Measurements from ENCODE around the gene IFIT1B. TPM values are rescaled to one million over a fixed set of nuclear protein-coding genes. Genes with fewer than 3 reads are reported as not detected.

IFIT1B gene
- total and polyA plus RNA-seq, 10 donors = 0.04 to 36.9 (median 2.4) TPM; not detected in 4

DNA sequence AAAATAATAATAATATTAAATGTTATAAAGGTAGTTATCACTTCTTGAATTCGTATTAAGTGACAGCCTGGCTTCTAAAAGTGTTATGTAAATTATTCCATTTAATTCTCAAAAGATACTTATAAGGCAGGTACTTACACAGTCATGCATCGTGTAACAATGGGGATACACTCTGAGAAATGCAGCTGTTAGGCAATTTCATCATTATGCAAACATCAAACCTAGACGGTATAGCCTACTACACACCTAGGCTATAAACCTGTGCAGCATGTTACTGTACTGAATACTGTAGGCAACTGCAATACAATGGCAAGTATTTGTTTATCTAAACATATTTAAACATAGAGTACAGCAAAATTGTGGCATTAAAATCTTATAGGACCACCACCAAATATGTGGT lies 16.0 kb downstream of the IFIT1B start:
- Histone ChIP-seq H3K27ac (peak overlapping the region; percentile 79 to 93 (median 88)), H3K36me3 (no peaks in the 10 kb centered on the region), H3K27me3 (replicated peaks in 1 of 7) (no peaks in the 10 kb centered on the region), H3K4me3 (peak overlapping the region; percentile 29 to 78 (median 56)), H3K4me1 (peaks cover 26 to 63% (median 40%) of the 10 kb centered on the region in 6 donors), H3K9me3 (no peaks in the 10 kb centered on the region)
- no peak for TF ChIP-seq POLR2A (IDR thresholded peaks at IDR 0.05)
- TF ChIP-seq, protein P1, sequence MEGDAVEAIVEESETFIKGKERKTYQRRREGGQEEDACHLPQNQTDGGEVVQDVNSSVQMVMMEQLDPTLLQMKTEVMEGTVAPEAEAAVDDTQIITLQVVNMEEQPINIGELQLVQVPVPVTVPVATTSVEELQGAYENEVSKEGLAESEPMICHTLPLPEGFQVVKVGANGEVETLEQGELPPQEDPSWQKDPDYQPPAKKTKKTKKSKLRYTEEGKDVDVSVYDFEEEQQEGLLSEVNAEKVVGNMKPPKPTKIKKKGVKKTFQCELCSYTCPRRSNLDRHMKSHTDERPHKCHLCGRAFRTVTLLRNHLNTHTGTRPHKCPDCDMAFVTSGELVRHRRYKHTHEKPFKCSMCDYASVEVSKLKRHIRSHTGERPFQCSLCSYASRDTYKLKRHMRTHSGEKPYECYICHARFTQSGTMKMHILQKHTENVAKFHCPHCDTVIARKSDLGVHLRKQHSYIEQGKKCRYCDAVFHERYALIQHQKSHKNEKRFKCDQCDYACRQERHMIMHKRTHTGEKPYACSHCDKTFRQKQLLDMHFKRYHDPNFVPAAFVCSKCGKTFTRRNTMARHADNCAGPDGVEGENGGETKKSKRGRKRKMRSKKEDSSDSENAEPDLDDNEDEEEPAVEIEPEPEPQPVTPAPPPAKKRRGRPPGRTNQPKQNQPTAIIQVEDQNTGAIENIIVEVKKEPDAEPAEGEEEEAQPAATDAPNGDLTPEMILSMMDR (IDR thresholded peaks at IDR 0.05 in 8 of 11, conservative IDR thresholded peaks at IDR 0.05 in 3 of 11) = no peak
- TF ChIP-seq POLR2AphosphoS5 (IDR thresholded peaks at IDR 0.05) = no peak
- WGBS, 5 donors = 17 to 35% (median 28%) methylated on average over 3 of the region's 3 CpGs
- DNase-seq = no peak
- intact Hi-C loops (cut with DNase I; ENCODE audit: low total_unique reads) = loop anchor here (10.0 kb wide), 1 partner anchor 139 kb away; the partner anchor contains the start of gene LIPA

DNA sequence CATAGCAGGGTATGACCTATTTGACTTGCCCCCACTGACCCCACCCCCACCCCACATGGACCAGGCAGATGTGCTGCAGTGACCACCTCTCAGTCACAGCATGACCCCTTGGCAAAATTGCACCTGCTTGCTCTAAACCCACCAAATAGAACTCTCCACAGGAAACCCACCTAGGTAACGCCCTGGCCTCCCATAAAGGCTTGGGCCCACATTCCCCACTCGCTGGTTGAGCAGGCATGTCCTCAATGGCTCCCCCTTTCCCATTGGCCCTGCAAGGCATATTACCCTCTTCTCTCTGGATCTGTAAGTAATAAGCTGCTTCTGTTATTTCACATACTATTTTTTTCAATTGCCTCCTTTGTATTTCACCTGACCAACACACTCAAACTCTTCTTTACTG lies 17.3 kb downstream of the IFIT1B start:
- Histone ChIP-seq H3K9me3 (no peaks in the 10 kb centered on the region), H3K27me3 (replicated peaks in 1 of 7) (no peaks in the 10 kb centered on the region), H3K27ac (peak overlapping the region in 2 of 8 donors; percentile 4 to 13), H3K4me1 (peaks cover 26 to 70% (median 40%) of the 10 kb centered on the region in 6 donors), H3K36me3 (no peaks in the 10 kb centered on the region), H3K4me3 (peak overlapping the region in 2 of 8 donors; percentile 8 to 59)
- TF ChIP-seq, protein P1 (IDR thresholded peaks at IDR 0.05 in 8 of 11, conservative IDR thresholded peaks at IDR 0.05 in 3 of 11) = no peak
- TF ChIP-seq POLR2AphosphoS5 (IDR thresholded peaks at IDR 0.05) (no peak), POLR2A (IDR thresholded peaks at IDR 0.05) (no peak)
- 85 to 98% (median 89%) methylated on average over 2 of the region's 2 CpGs for WGBS, 5 donors
- no peak for DNase-seq
- intact Hi-C loops (cut with DNase I; ENCODE audit: low total_unique reads) = loop anchor here (10.0 kb wide), 1 partner anchor 140 kb away; the partner anchor contains the start of gene LIPA

DNA sequence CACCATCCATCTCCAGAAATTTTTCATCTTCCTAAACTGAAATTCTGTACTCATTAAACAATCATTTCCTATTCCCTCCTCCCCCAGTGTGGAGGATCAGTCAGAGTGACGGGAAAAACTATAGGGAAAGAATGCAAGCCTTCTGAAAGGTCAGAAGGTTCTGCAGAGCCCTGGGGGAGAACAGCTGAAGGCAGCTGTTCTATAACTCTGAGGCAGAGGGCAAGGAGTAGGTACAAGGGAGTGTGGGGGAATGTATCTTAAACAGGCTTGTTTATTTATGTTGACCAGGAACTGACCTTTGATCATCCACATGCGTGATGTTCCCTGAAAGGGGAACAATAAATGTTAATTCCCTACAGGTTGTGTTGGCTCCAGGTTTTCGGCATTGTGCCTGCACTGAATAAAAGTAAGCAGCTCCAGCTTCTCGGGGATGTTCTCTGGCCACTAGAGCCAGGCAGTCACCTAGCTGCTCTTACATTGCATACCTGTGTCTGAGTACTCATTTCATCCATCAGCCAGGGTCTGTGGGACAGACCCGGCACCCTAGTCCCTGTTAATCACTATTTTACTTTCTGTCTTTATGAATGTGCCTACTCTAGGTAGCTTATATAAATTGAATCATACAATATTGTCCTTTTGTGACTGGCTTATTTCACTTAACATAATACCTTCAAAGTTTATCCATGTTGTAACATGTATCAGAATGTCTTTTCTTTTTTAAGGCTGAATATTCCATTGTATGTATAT lies 20.3 kb downstream of the IFIT1B start:
- TF ChIP-seq POLR2AphosphoS5 (IDR thresholded peaks at IDR 0.05) = no peak
- TF ChIP-seq, protein P1 (IDR thresholded peaks at IDR 0.05 in 8 of 11, conservative IDR thresholded peaks at IDR 0.05 in 3 of 11) = no peak
- no peak for TF ChIP-seq POLR2A (IDR thresholded peaks at IDR 0.05)
- peaks cover 17 to 46% (median 24%) of the 10 kb centered on the region in 6 donors for H3K4me1 ChIP-seq
- no peaks in the 10 kb centered on the region for H3K27me3 ChIP-seq (replicated peaks in 1 of 7)
- no peaks in the 10 kb centered on the region for H3K9me3 ChIP-seq
- intact Hi-C loops (cut with DNase I; ENCODE audit: low total_unique reads) = loop anchor here (10.0 kb wide), 1 partner anchor 143 kb away; the partner anchor contains the start of gene LIPA
- H3K27ac ChIP-seq = peak overlapping the region in 4 of 8 donors; percentile 4 to 30 (median 18)
- 78 to 88% (median 85%) methylated on average over 5 of the region's 5 CpGs for WGBS, 5 donors
- peaks cover 0 to 12% (median 0%) of the 10 kb centered on the region in 6 donors for H3K36me3 ChIP-seq
- H3K4me3 ChIP-seq = no peak overlapping the region
- DNase-seq = no peak

DNA sequence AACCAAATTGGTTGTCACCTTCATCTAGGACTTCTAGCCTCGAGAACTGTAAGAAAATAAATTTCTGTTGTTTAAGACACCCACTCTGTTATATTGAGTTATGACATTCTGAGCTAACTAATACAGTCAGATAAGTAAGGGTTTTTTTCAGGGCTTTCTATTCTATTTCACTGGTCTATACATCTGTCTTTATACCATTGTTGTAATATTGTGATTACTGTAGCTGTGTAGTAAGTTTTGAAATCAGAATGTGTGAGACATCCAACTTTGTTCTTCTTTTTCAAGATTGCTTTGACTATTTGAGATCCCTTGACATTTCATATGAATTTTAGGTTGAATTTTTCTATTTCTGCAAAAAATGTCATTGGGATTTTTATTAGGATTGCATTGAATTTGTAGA lies 22.1 kb downstream of the IFIT1B start:
- Histone ChIP-seq H3K36me3 (peaks cover 0 to 29% (median 0%) of the 10 kb centered on the region in 6 donors), H3K27me3 (replicated peaks in 1 of 7) (no peaks in the 10 kb centered on the region), H3K27ac (peak overlapping the region in 1 of 8 donors; percentile 4), H3K9me3 (no peaks in the 10 kb centered on the region), H3K4me3 (no peak overlapping the region), H3K4me1 (peaks cover 3 to 28% (median 10%) of the 10 kb centered on the region in 6 donors)
- WGBS, 5 donors = 76 to 88% (median 86%) methylated on average over 1 of the region's 1 CpG
- DNase-seq = no peak
- TF ChIP-seq, protein P1 (IDR thresholded peaks at IDR 0.05 in 8 of 11, conservative IDR thresholded peaks at IDR 0.05 in 3 of 11) = no peak
- no peak for TF ChIP-seq POLR2AphosphoS5 (IDR thresholded peaks at IDR 0.05)
- no peak for TF ChIP-seq POLR2A (IDR thresholded peaks at IDR 0.05)
- intact Hi-C loops (cut with DNase I; ENCODE audit: low total_unique reads) = loop anchor here (10.0 kb wide), 1 partner anchor 145 kb away; the partner anchor contains the start of gene LIPA

Data from spleen (tissue), 11 donors.